HEK293T (cell line): Measurements from ENCODE around the gene SLC22A16.

ENCODE experiments used
- ARNT ChIP-seq: fragments of 450-650 bp; IDR thresholded peaks from 2 replicates; pipeline ENCODE4 v1.6.1; 2017; ENCODE audit warnings: mild to moderate bottlenecking
- BHLHE40 ChIP-seq: fragments of 450-650 bp; IDR thresholded peaks from 2 replicates; pipeline ENCODE4 v1.6.1; 2016; ENCODE audit warnings: mild to moderate bottlenecking, moderate library complexity, borderline replicate concordance
- CTBP1 ChIP-seq: fragments of 450-650 bp; IDR thresholded peaks from 2 replicates; pipeline ENCODE4 v1.6.1; 2016; ENCODE audit warnings: borderline replicate concordance
- FOXA1 ChIP-seq: fragments of 450-650 bp; IDR thresholded peaks from 2 replicates; pipeline ENCODE4 v1.6.1; 2016; ENCODE audit warnings: mild to moderate bottlenecking
- FOXK2 ChIP-seq: fragments of 450-650 bp; IDR thresholded peaks from 2 replicates; pipeline ENCODE4 v1.6.1; 2016; ENCODE audit warnings: mild to moderate bottlenecking
- FOXM1 ChIP-seq: fragments of 450-650 bp; IDR thresholded peaks from 2 replicates; pipeline ENCODE4 v1.6.1; 2017; ENCODE audit warnings: mild to moderate bottlenecking, borderline replicate concordance
- HDGF ChIP-seq: fragments of 450-650 bp; IDR thresholded peaks from 2 replicates; pipeline ENCODE4 v1.6.1; 2017; ENCODE audit warnings: antibody characterized with exemption, borderline replicate concordance
- L3MBTL2 ChIP-seq: fragments of 450-650 bp; conservative IDR thresholded peaks from 2 replicates; pipeline ENCODE4 v1.6.1; 2016; ENCODE audit warnings: mild to moderate bottlenecking
- LEF1 ChIP-seq: fragments of 450-650 bp; IDR thresholded peaks from 2 replicates; pipeline ENCODE4 v1.6.1; 2017; ENCODE audit warnings: mild to moderate bottlenecking, borderline replicate concordance
- NFRKB ChIP-seq: fragments of 450-650 bp; IDR thresholded peaks from 2 replicates; pipeline ENCODE4 v1.6.1; 2016; ENCODE audit warnings: mild to moderate bottlenecking, moderate library complexity
- PKNOX1 ChIP-seq: fragments of 450-650 bp; IDR thresholded peaks from 2 replicates; pipeline ENCODE4 v1.6.1; 2016
- SP1 ChIP-seq: fragments of 450-650 bp; IDR thresholded peaks from 2 replicates; pipeline ENCODE4 v1.6.1; 2017
- SUZ12 ChIP-seq: fragments of 450-650 bp; IDR thresholded peaks from 2 replicates; pipeline ENCODE4 v1.6.1; 2016; ENCODE audit warnings: mild to moderate bottlenecking

GRCh38 chr6:110459137-110459536 is 17.3 kb downstream of the SLC22A16 start:
- TF ChIP-seq BHLHE40 = no peak
- TF ChIP-seq NFRKB = no peak
- TF ChIP-seq LEF1 = no peak
- TF ChIP-seq FOXA1 = no peak
- no peak for TF ChIP-seq FOXK2
- no peak for TF ChIP-seq FOXM1
- no peak for TF ChIP-seq SUZ12
- no peak for TF ChIP-seq SP1
- no peak for TF ChIP-seq PKNOX1
- TF ChIP-seq HDGF = no peak
- no peak for TF ChIP-seq ARNT
- TF ChIP-seq L3MBTL2 = no peak
- TF ChIP-seq CTBP1 = no peak
